ENCODE measurements around the gene COL5A1. TPM values are rescaled to one million over a fixed set of nuclear protein-coding genes. Genes with fewer than 3 reads are reported as not detected.

The COL5A1 gene
- polyA plus RNA-seq, 1 donor (not counting 4 experiments of a cell fraction or from before 2014, with no cell fraction given): 3.1 TPM

DNA sequence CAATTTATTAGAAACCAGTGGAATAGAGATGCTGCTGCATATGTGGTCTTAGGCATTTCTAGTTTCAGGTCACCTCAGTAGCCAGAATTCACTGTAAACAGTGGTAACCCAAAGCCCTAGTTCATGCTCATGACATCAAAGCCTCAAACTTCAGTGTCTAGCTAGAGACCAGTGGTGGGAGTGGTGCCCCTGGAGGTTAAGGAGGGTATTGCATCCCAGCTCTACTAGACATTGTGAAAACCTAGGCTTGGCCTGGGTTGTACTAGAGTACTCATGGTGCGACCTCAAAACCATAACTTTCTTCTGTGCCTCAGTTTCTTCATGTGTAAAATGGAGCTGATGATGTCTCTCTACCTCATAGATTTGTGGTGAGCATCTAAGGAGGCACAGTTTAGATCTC, 18.8 kb downstream of the COL5A1 start:
- Histone ChIP-seq H3K27ac (ENCODE audit: control insufficient read depth, insufficient read depth, low read length) (no peak overlapping the region), H3K79me2 (ENCODE audit: control insufficient read depth, insufficient read depth, low read length) (no peaks in the 10 kb centered on the region), H3K36me3 (ENCODE audit: control insufficient read depth in 2 of 2, extremely low read depth in 1 of 2, insufficient read depth in 2 of 2, low read length in 2 of 2) (no peaks in the 10 kb centered on the region), H3K27me3 (ENCODE audit: control insufficient read depth, extremely low read depth, insufficient read depth, low read length) (no peaks in the 10 kb centered on the region), H3K4me3 (ENCODE audit: control insufficient read depth in 2 of 3, extremely low read depth in 1 of 3, insufficient read depth in 2 of 3, low read depth in 1 of 3, low read length in 3 of 3) (no peak overlapping the region), H3K4me1 (ENCODE audit: control insufficient read depth, extremely low read depth, insufficient read depth, low read length) (peaks cover 5% of the 10 kb centered on the region), H2AFZ (ENCODE audit: control insufficient read depth, low read length) (no peak overlapping the region), H3K4me2 (ENCODE audit: control insufficient read depth, extremely low read depth, insufficient read depth, low read depth, low read length) (no peak overlapping the region), H4K20me1 (ENCODE audit: control insufficient read depth, extremely low read depth, insufficient read depth, low read length) (no peaks in the 10 kb centered on the region), H3K9ac (ENCODE audit: control insufficient read depth, extremely low read depth, insufficient read depth, low read length) (no peak overlapping the region), H3K9me3 (ENCODE audit: control insufficient read depth, low read depth, low read length) (no peaks in the 10 kb centered on the region), H3K9me1 (ENCODE audit: control insufficient read depth, extremely low read depth, insufficient read depth, low read length) (no peaks in the 10 kb centered on the region)
- TF ChIP-seq, protein P1, sequence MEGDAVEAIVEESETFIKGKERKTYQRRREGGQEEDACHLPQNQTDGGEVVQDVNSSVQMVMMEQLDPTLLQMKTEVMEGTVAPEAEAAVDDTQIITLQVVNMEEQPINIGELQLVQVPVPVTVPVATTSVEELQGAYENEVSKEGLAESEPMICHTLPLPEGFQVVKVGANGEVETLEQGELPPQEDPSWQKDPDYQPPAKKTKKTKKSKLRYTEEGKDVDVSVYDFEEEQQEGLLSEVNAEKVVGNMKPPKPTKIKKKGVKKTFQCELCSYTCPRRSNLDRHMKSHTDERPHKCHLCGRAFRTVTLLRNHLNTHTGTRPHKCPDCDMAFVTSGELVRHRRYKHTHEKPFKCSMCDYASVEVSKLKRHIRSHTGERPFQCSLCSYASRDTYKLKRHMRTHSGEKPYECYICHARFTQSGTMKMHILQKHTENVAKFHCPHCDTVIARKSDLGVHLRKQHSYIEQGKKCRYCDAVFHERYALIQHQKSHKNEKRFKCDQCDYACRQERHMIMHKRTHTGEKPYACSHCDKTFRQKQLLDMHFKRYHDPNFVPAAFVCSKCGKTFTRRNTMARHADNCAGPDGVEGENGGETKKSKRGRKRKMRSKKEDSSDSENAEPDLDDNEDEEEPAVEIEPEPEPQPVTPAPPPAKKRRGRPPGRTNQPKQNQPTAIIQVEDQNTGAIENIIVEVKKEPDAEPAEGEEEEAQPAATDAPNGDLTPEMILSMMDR (optimal IDR thresholded peaks at IDR 0.05 in 1 of 3, IDR thresholded peaks at IDR 0.05 in 1 of 3, conservative IDR thresholded peaks at IDR 0.05 in 1 of 3; ENCODE audit: extremely low read depth in 1 of 3, insufficient read depth in 2 of 3, low read length in 3 of 3): peak; percentile 44 to 77 (median 69)
- TF ChIP-seq EZH2 (IDR thresholded peaks at IDR 0.05; ENCODE audit: low read length): no peak
- dilution Hi-C loops (cut with MboI; ENCODE audit: extremely low pct_ligation_motif_present, low sequenced_read_pairs): no loop called here
- DNase-seq (ENCODE audit: low read depth, low spot score) (no peak), FAIRE-seq (no peak)

DNA sequence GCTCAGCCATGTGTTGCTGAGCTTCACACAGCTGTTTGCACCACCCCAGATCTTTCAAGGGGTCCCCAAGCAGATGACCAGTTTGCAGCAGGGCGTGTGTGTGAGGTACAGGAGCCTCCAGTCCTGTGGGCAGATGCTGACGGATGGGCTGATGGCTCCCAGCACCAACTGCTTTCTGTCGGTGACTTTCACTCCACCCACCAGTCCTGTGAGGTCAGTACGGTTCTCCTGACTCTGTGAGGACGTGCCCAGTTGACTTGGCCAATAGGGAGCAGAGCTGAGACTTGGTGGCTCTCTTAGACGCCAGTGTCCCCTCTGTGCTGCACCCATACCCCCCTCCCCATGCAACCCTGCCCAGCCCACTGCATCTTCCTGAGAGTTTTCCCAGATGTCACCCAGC, 19.7 kb downstream of the COL5A1 start:
- no peak overlapping the region for H3K4me2 ChIP-seq (ENCODE audit: control insufficient read depth, extremely low read depth, insufficient read depth, low read depth, low read length)
- no peak overlapping the region for H2AFZ ChIP-seq (ENCODE audit: control insufficient read depth, low read length)
- H3K9me1 ChIP-seq (ENCODE audit: control insufficient read depth, extremely low read depth, insufficient read depth, low read length): no peaks in the 10 kb centered on the region
- peaks cover 7% of the 10 kb centered on the region for H3K4me1 ChIP-seq (ENCODE audit: control insufficient read depth, extremely low read depth, insufficient read depth, low read length)
- no peak overlapping the region for H3K27ac ChIP-seq (ENCODE audit: control insufficient read depth, insufficient read depth, low read length)
- no peak overlapping the region for H3K9ac ChIP-seq (ENCODE audit: control insufficient read depth, extremely low read depth, insufficient read depth, low read length)
- H3K4me3 ChIP-seq (ENCODE audit: control insufficient read depth in 2 of 3, extremely low read depth in 1 of 3, insufficient read depth in 2 of 3, low read depth in 1 of 3, low read length in 3 of 3): no peak overlapping the region
- no peaks in the 10 kb centered on the region for H3K9me3 ChIP-seq (ENCODE audit: control insufficient read depth, low read depth, low read length)
- H3K79me2 ChIP-seq (ENCODE audit: control insufficient read depth, insufficient read depth, low read length): no peaks in the 10 kb centered on the region
- no peak for TF ChIP-seq EZH2 (IDR thresholded peaks at IDR 0.05; ENCODE audit: low read length)
- TF ChIP-seq, protein P1 (optimal IDR thresholded peaks at IDR 0.05 in 1 of 3, IDR thresholded peaks at IDR 0.05 in 1 of 3, conservative IDR thresholded peaks at IDR 0.05 in 1 of 3; ENCODE audit: extremely low read depth in 1 of 3, insufficient read depth in 2 of 3, low read length in 3 of 3): no peak
- H4K20me1 ChIP-seq (ENCODE audit: control insufficient read depth, extremely low read depth, insufficient read depth, low read length): no peaks in the 10 kb centered on the region
- H3K27me3 ChIP-seq (ENCODE audit: control insufficient read depth, extremely low read depth, insufficient read depth, low read length): no peaks in the 10 kb centered on the region
- DNase-seq (ENCODE audit: low read depth, low spot score): no peak
- FAIRE-seq: no peak
- dilution Hi-C loops (cut with MboI; ENCODE audit: extremely low pct_ligation_motif_present, low sequenced_read_pairs): no loop called here
- H3K36me3 ChIP-seq (ENCODE audit: control insufficient read depth in 2 of 2, extremely low read depth in 1 of 2, insufficient read depth in 2 of 2, low read length in 2 of 2): no peaks in the 10 kb centered on the region
